Esophagus squamous epithelium (tissue), 5 donors: Measurements from ENCODE around the gene PCBP4. TPM values are rescaled to one million over a fixed set of nuclear protein-coding genes. Genes with fewer than 3 reads are reported as not detected.

Experiments used
- DNase-seq: peaks from one replicate; lab custom pipeline; 2025; lab: John Stamatoyannopoulos, UW
- H3K27ac ChIP-seq, 4 donors: fragments of 200-600 bp; sonication (generic); one replicate each; pipeline ENCODE4 v1.5.1; 2016 to 2019; ENCODE audit warnings: mild to moderate bottlenecking in 1 of 4
- H3K27me3 ChIP-seq, 4 donors: fragments of 200-600 bp; sonication (generic); 1 replicate in 3 of 4; 2 replicates in 1 of 4; pipeline versions ENCODE4 v1.5.1 to v1.6.0; 2017 to 2021; ENCODE audit warnings: antibody characterized with exemption in 1 of 4
- H3K36me3 ChIP-seq, 3 donors: fragments of 200-600 bp; sonication (generic); one replicate each; pipeline ENCODE4 v1.5.1; 2016 to 2019
- H3K4me1 ChIP-seq, 3 donors: fragments of 200-600 bp; sonication (generic); one replicate each; pipeline ENCODE4 v1.5.1; 2017 to 2019
- H3K4me3 ChIP-seq, 4 donors: fragments of 200-600 bp; sonication (generic); 1 replicate in 3 of 4; 2 replicates in 1 of 4; pipeline ENCODE4 v1.5.1; 2016 to 2019; ENCODE audit warnings: mild to moderate bottlenecking in 2 of 4, moderate library complexity in 1 of 4
- H3K9me3 ChIP-seq, 3 donors: fragments of 200-600 bp; sonication (generic); one replicate each; pipeline ENCODE4 v1.5.1; 2016 to 2019
- CTCF ChIP-seq, 6 experiments: fragments of 450-650 bp in 4 of 6; fragments of 200-600 bp in 2 of 6; sonication (generic) in 2 of 6; IDR thresholded peaks; one replicate each; pipeline ENCODE4 v1.5.1; 2016 to 2019; ENCODE audit warnings: antibody characterized with exemption in 6 of 6, mild to moderate bottlenecking in 4 of 6, moderate library complexity in 4 of 6
- POLR2A ChIP-seq, 4 donors: fragments of 450-650 bp; IDR thresholded peaks; one replicate each; pipeline ENCODE4 v1.6.1; 2017; ENCODE audit warnings: antibody characterized with exemption in 4 of 4, mild to moderate bottlenecking in 4 of 4, moderate library complexity in 3 of 4
- WGBS, 2 donors: methylation state at CpG; one replicate each; pipeline ENCODE4 v1.1.5; 2018; 5-methylcytosine and 5-hydroxymethylcytosine counted together
- intact Hi-C: fragments of 100-400 bp; cut with DNase I; formaldehyde crosslinking; loops from one replicate; pipeline ENCODE4 v1.15.0; 2022
- total RNA-seq, 4 donors: library from RNA; depleted of rRNA; stranded (reverse); fragments of >200 nt; gene quantifications; one replicate each; pipeline ENCODE4 v1.1.0, GENCODE V29; 2016
- donor health status: DM: yes; HTN: yes; CAD: no.

PCBP4 gene
- total RNA-seq, 4 donors from 2014 or later, result 13.0 to 47.3 (median 19.5) TPM

DNA sequence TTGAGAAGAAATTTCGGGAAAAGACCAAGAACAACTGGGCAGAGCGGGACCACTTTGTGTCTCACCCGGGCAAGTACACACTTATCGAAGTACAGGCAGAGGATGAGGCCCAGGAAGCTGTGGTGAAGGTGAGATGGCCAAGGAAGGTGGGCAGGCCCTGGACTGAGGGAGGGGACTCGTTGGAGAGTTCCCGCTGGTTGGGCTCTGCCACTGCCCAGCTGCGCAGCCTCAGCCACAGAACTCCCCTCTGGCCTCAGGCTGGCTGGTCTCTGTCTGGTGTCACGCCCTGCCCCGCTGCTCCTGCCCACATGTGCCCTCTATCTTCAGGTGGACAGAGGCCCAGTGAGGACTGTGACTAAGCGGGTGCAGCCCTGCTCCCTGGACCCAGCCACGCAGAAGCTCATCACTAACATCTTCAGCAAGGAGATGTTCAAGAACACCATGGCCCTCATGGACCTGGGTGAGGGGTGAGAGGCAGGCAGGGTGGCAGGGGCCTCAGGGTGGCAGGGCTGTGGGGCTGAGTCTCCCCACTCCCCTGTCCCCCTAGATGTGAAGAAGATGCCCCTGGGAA lies 22.7 kb downstream of the PCBP4 start:
- Histone ChIP-seq H3K4me1 (peaks cover 16 to 35% (median 26%) of the 10 kb centered on the region in 3 donors), H3K27me3 (no peaks in the 10 kb centered on the region), H3K4me3 (no peak overlapping the region), H3K27ac (no peak overlapping the region), H3K9me3 (no peaks in the 10 kb centered on the region), H3K36me3 (peaks cover 0 to 34% (median 0%) of the 10 kb centered on the region in 3 donors)
- 79 to 84% methylated on average over 7 to 8 of the region's 11 CpGs for WGBS, 2 donors
- intact Hi-C loops, result no loop called here
- DNase-seq, result no peak
- no peak for TF ChIP-seq CTCF (IDR thresholded peaks at IDR 0.05)
- TF ChIP-seq POLR2A (IDR thresholded peaks at IDR 0.05), result no peak

GRCh38 chr3:51943451-51944391 lies 23.5 kb downstream of the PCBP4 start:
- WGBS, 2 donors, result 87 to 91% methylated on average over 6 to 16 of the region's 21 CpGs
- intact Hi-C loops, result no loop called here
- peaks cover 0 to 34% (median 0%) of the 10 kb centered on the region in 3 donors for H3K36me3 ChIP-seq

DNA sequence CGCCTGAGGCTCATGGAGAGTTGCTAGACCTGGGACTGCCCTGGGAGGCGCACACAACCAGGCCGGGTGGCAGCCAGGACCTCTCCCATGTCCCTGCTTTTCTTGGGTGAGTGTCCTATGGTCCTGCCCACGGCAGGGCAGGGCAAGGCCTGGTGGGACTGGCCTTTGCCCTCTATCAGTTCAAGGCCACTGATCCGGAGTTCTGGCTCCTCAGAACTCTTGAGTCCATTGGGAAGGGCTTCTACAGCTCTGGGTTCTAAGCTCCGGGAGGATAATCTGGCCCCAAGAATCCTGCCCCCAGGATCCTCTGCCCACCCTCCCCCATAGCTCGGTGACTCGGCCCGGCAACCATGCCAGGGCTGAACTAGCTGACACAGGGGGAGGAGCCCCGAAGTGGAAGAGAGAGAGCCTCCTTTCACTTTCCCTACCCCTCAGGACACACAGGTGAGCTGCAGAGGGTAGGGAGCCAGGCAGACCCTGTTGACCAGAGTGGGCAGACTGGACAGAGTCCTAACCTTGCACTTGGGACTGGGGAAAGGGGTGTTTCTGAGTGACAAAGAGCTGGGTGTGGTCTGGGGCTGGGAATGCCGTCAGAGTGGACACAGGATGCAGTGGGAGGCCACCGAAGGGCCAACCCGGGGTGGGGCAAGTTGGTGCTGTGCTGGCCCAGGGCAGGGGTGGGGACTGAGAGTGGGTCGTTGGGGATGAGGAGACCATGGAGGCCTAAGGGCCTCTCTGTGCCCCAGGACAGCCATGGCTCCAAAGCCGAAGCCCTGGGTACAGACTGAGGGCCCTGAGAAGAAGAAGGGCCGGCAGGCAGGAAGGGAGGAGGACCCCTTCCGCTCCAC lies 24.4 kb downstream of the PCBP4 start:
- intact Hi-C loops, result no loop called here
- Histone ChIP-seq H3K27ac (peak overlapping the region; percentile 91 to 97 (median 96)), H3K4me1 (peaks cover 16 to 44% (median 26%) of the 10 kb centered on the region in 3 donors), H3K9me3 (no peaks in the 10 kb centered on the region), H3K36me3 (peaks cover 4 to 34% (median 5%) of the 10 kb centered on the region in 3 donors), H3K27me3 (no peaks in the 10 kb centered on the region), H3K4me3 (peak overlapping the region; percentile 53 to 95 (median 84))
- TF ChIP-seq POLR2A (IDR thresholded peaks at IDR 0.05) (no peak), CTCF (IDR thresholded peaks at IDR 0.05) (no peak)
- 0 to 52% methylated on average over 1 to 6 of the region's 17 CpGs for WGBS, 2 donors
- no peak for DNase-seq

More at GRCh38 chr3:51943451-51944391, 23.5 kb downstream of the PCBP4 start:
- peaks cover 16 to 43% (median 26%) of the 10 kb centered on the region in 3 donors for H3K4me1 ChIP-seq
- no peak for TF ChIP-seq POLR2A (IDR thresholded peaks at IDR 0.05)
- no peaks in the 10 kb centered on the region for H3K9me3 ChIP-seq
- no peaks in the 10 kb centered on the region for H3K27me3 ChIP-seq
- no peak overlapping the region for H3K4me3 ChIP-seq
- H3K27ac ChIP-seq, result peak overlapping the region; percentile 91 to 97 (median 96)
- DNase-seq, result no peak

- Histone ChIP-seq H3K27me3 (no peaks in the 10 kb centered on the region), H3K4me1 (peaks cover 16 to 44% (median 26%) of the 10 kb centered on the region in 3 donors), H3K36me3 (peaks cover 6 to 40% (median 12%) of the 10 kb centered on the region in 3 donors), H3K9me3 (no peaks in the 10 kb centered on the region), H3K4me3 (peak within 1 kb of the TSS; percentile 53 to 95 (median 84)), H3K27ac (peak within 1 kb of the TSS; percentile 91 to 97 (median 96))
- 3% methylated on average over 6 of the region's 67 CpGs; no CpG with 5 or more reads in 1 of the 2 donors for WGBS, 2 donors
- DNase-seq, result peak; percentile 99
- TF ChIP-seq CTCF (IDR thresholded peaks at IDR 0.05) (peak; percentile 98 to 100 (median 100)), POLR2A (IDR thresholded peaks at IDR 0.05) (peak in 3 of 4 donors; percentile 6 to 71 (median 50))
- intact Hi-C loops, result no loop called here
These were observed 25.3 kb downstream of the PCBP4 start, which contains the start of the genes PARP3 and RRP9 for GRCh38 chr3:51941798-51942602. TSS of gene PARP3 (plus strand) at chr3:51942363. CDS start at chr3:51943356, 993 bp downstream. TSS of gene RRP9 (minus strand) at chr3:51941904. CDS start at chr3:51941867, 37 bp downstream.
